Measurements from ENCODE around the gene FBN2.

FBN2 gene

GRCh38 chr5:128538000-128538249 is at the start of gene FBN2:
Gene FBN2 (minus strand): TSS chr5:128538245. CDS start chr5:128537603, 642 bp downstream.
- Histone ChIP-seq H3K9ac (ENCODE audit: insufficient read length) (peak within 1 kb of the TSS; percentile 72), H3K27ac (no peak within 1 kb of the TSS), H3K4me3 (peak within 1 kb of the TSS; percentile 92), H3K9me3 (ENCODE audit: low read depth, low read length) (no peaks in the 10 kb centered on the region), H3K36me3 (ENCODE audit: insufficient read depth, low read length) (no peaks in the 10 kb centered on the region)
- DNase-seq (ENCODE audit: low read depth, low spot score): no peak
- TF ChIP-seq EZH2 (IDR thresholded peaks at IDR 0.05): no peak
- no peak for TF ChIP-seq FOXP2 (optimal IDR thresholded peaks at IDR 0.05; ENCODE audit: control extremely low read depth, extremely low read length, insufficient read depth)
- no peak for TF ChIP-seq POLR2AphosphoS5 (IDR thresholded peaks at IDR 0.05; ENCODE audit: borderline replicate concordance, low read depth, low read length)

DNA sequence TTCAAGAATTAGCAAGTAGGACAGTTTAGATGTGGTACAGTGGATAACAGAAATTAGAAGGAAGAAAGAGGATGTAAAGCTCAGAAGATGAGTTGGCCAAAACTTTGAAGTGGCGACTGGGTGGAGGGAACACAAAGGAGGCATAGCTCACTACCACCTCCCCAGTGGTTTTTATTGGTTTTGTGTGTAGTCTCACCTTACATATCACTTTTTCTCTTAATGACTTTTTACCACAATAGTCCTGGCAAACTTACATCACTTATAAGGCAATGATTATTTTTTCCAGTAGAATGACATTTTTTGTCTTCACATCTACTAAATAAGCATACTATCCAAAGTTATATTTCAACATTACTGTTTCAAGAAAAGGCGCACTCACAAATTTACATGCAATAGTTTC is 49.2 kb upstream of the FBN2 start:
- TF ChIP-seq POLR2AphosphoS5 (IDR thresholded peaks at IDR 0.05; ENCODE audit: borderline replicate concordance, low read depth, low read length) (no peak), FOXP2 (optimal IDR thresholded peaks at IDR 0.05; ENCODE audit: control extremely low read depth, extremely low read length, insufficient read depth) (no peak), EZH2 (IDR thresholded peaks at IDR 0.05) (no peak)
- no peak overlapping the region for H3K9ac ChIP-seq (ENCODE audit: insufficient read length)
- no peak overlapping the region for H3K27ac ChIP-seq
- no peak overlapping the region for H3K4me3 ChIP-seq
- H3K36me3 ChIP-seq (ENCODE audit: insufficient read depth, low read length): no peaks in the 10 kb centered on the region
- no peaks in the 10 kb centered on the region for H3K9me3 ChIP-seq (ENCODE audit: low read depth, low read length)
- DNase-seq (ENCODE audit: low read depth, low spot score): no peak

GRCh38 chr5:128586848-128587247 is 48.8 kb upstream of the FBN2 start:
- no peak for DNase-seq (ENCODE audit: low read depth, low spot score)
- no peak overlapping the region for H3K9ac ChIP-seq (ENCODE audit: insufficient read length)
- no peak overlapping the region for H3K4me3 ChIP-seq
- no peak overlapping the region for H3K27ac ChIP-seq
- H3K36me3 ChIP-seq (ENCODE audit: insufficient read depth, low read length): no peaks in the 10 kb centered on the region
- no peak for TF ChIP-seq EZH2 (IDR thresholded peaks at IDR 0.05)
- no peak for TF ChIP-seq FOXP2 (optimal IDR thresholded peaks at IDR 0.05; ENCODE audit: control extremely low read depth, extremely low read length, insufficient read depth)
- no peaks in the 10 kb centered on the region for H3K9me3 ChIP-seq (ENCODE audit: low read depth, low read length)

DNA sequence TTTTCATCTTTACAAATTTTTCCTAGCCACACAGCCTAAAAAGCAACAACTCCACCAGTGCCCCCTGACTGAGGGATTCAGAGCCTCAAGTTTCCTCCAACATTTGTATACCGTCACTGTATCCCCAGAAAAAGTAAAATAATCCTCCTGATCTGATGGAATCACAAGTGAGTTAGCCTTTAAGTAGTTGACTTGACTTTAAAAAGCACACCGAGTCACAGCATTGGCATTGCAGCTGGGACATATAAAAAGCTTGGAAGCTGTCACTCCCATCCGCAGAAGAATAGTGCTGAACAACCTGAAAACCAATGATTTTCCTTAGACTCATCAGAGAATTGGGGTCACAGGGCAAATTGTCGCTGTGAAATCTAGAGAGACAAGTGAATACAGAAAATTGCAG is 41.6 kb upstream of the FBN2 start:
- H3K27ac ChIP-seq: no peak overlapping the region
- H3K9ac ChIP-seq (ENCODE audit: insufficient read length): no peak overlapping the region

DNA sequence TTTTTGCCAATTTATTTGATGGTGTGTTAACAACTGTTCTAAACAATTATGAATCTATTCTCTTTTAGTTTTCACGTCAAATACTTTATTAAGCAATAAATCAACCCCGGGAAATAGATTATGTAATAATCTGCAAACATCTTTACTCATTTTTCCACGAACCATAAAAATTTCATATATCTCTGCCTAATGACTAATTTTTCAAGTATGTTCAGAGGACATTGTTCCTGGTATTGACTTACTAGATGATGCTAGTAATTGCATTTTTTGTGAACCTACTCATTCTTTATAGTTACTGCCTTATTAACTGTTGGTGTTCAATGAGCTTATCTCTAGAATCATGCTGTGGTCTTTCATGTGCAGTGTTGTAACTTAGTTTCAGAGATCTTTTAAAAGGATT is 41.0 kb upstream of the FBN2 start:
- no peaks in the 10 kb centered on the region for H3K9me3 ChIP-seq (ENCODE audit: low read depth, low read length)
- TF ChIP-seq POLR2AphosphoS5 (IDR thresholded peaks at IDR 0.05; ENCODE audit: borderline replicate concordance, low read depth, low read length): no peak
- no peak for TF ChIP-seq FOXP2 (optimal IDR thresholded peaks at IDR 0.05; ENCODE audit: control extremely low read depth, extremely low read length, insufficient read depth)
- TF ChIP-seq EZH2 (IDR thresholded peaks at IDR 0.05): no peak
- no peak overlapping the region for H3K4me3 ChIP-seq
- H3K36me3 ChIP-seq (ENCODE audit: insufficient read depth, low read length): no peaks in the 10 kb centered on the region
- no peak overlapping the region for H3K27ac ChIP-seq
- H3K9ac ChIP-seq (ENCODE audit: insufficient read length): no peak overlapping the region
- DNase-seq (ENCODE audit: low read depth, low spot score): no peak

More for the DNA sequence above, 41.6 kb upstream of the FBN2 start:
- TF ChIP-seq POLR2AphosphoS5 (IDR thresholded peaks at IDR 0.05; ENCODE audit: borderline replicate concordance, low read depth, low read length): no peak
- TF ChIP-seq FOXP2 (optimal IDR thresholded peaks at IDR 0.05; ENCODE audit: control extremely low read depth, extremely low read length, insufficient read depth): no peak
- no peak for TF ChIP-seq EZH2 (IDR thresholded peaks at IDR 0.05)
- Histone ChIP-seq H3K9me3 (ENCODE audit: low read depth, low read length) (no peaks in the 10 kb centered on the region), H3K4me3 (no peak overlapping the region), H3K36me3 (ENCODE audit: insufficient read depth, low read length) (no peaks in the 10 kb centered on the region)
- no peak for DNase-seq (ENCODE audit: low read depth, low spot score)

- Histone ChIP-seq H3K9ac (ENCODE audit: insufficient read length) (no peak overlapping the region), H3K9me3 (ENCODE audit: low read depth, low read length) (no peaks in the 10 kb centered on the region), H3K36me3 (ENCODE audit: insufficient read depth, low read length) (no peaks in the 10 kb centered on the region), H3K4me3 (no peak overlapping the region), H3K27ac (no peak overlapping the region)
- TF ChIP-seq FOXP2 (optimal IDR thresholded peaks at IDR 0.05; ENCODE audit: control extremely low read depth, extremely low read length, insufficient read depth): no peak
- no peak for TF ChIP-seq POLR2AphosphoS5 (IDR thresholded peaks at IDR 0.05; ENCODE audit: borderline replicate concordance, low read depth, low read length)
- TF ChIP-seq EZH2 (IDR thresholded peaks at IDR 0.05): no peak
- DNase-seq (ENCODE audit: low read depth, low spot score): no peak
Measured at GRCh38 chr5:128574041-128574440, 36.0 kb upstream of the FBN2 start.

DNA sequence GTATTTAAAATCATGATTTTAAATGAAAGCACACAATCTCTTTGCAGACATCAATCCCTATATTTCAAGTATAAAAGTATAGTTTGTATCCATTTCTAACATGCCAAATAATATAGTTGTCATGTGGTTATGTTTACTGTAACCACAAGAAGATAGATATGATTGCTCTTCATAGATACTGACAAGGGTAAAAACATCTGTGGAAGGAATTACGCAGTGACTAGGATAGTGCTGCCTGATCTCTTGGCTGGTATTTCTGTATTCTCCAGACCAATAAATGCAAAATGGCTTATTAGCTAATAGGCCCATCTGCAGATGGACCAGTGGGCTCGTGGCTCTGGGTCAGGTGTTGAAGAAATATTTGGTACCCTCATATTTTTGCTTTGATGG is 34.9 kb upstream of the FBN2 start:
- H3K9ac ChIP-seq (ENCODE audit: insufficient read length): no peak overlapping the region
- no peaks in the 10 kb centered on the region for H3K9me3 ChIP-seq (ENCODE audit: low read depth, low read length)
- H3K27ac ChIP-seq: peak overlapping the region; percentile 99
- H3K4me3 ChIP-seq: peak overlapping the region; percentile 74
- TF ChIP-seq POLR2AphosphoS5 (IDR thresholded peaks at IDR 0.05; ENCODE audit: borderline replicate concordance, low read depth, low read length): no peak
- TF ChIP-seq FOXP2 (optimal IDR thresholded peaks at IDR 0.05; ENCODE audit: control extremely low read depth, extremely low read length, insufficient read depth): no peak
- TF ChIP-seq EZH2 (IDR thresholded peaks at IDR 0.05): no peak
- no peak for DNase-seq (ENCODE audit: low read depth, low spot score)
- no peaks in the 10 kb centered on the region for H3K36me3 ChIP-seq (ENCODE audit: insufficient read depth, low read length)

- Histone ChIP-seq H3K27ac (peak overlapping the region; percentile 99), H3K9me3 (ENCODE audit: low read depth, low read length) (no peaks in the 10 kb centered on the region), H3K9ac (ENCODE audit: insufficient read length) (peak overlapping the region; percentile 75), H3K4me3 (peak overlapping the region; percentile 74), H3K36me3 (ENCODE audit: insufficient read depth, low read length) (no peaks in the 10 kb centered on the region)
- TF ChIP-seq POLR2AphosphoS5 (IDR thresholded peaks at IDR 0.05; ENCODE audit: borderline replicate concordance, low read depth, low read length) (no peak), EZH2 (IDR thresholded peaks at IDR 0.05) (no peak), FOXP2 (optimal IDR thresholded peaks at IDR 0.05; ENCODE audit: control extremely low read depth, extremely low read length, insufficient read depth) (no peak)
- DNase-seq (ENCODE audit: low read depth, low spot score): peak; percentile 24
Measured at GRCh38 chr5:128572051-128572929, 34.2 kb upstream of the FBN2 start.

- Histone ChIP-seq H3K36me3 (ENCODE audit: insufficient read depth, low read length) (no peaks in the 10 kb centered on the region), H3K27ac (no peak overlapping the region), H3K9ac (ENCODE audit: insufficient read length) (no peak overlapping the region), H3K4me3 (no peak overlapping the region), H3K9me3 (ENCODE audit: low read depth, low read length) (no peaks in the 10 kb centered on the region)
- TF ChIP-seq EZH2 (IDR thresholded peaks at IDR 0.05) (no peak), FOXP2 (optimal IDR thresholded peaks at IDR 0.05; ENCODE audit: control extremely low read depth, extremely low read length, insufficient read depth) (no peak)
- no peak for DNase-seq (ENCODE audit: low read depth, low spot score)
Measured at GRCh38 chr5:128566178-128566577, 28.1 kb upstream of the FBN2 start.
